Naive B cell (primary cell): Measurements from ENCODE around the gene PTPA. TPM values are rescaled to one million over a fixed set of nuclear protein-coding genes. Genes with fewer than 3 reads are reported as not detected.

ENCODE experiments used
- ATAC-seq, 2 donors: fragments of 150-1000 bp; cut with Tn5 transposase; 2 replicates each; pipeline ENCODE4 v1.10.0; 2021; ENCODE audit warnings: low read depth in 2 of 2, mild to moderate bottlenecking in 2 of 2, moderate library complexity in 2 of 2
- DNase-seq: peaks from one replicate; pipeline ENCODE4 v3.0.0; 2022
- H3K27ac Mint-ChIP-seq, 6 donors: one replicate each; pipeline ENCODE4 v1.8.0; 2020 to 2022; ENCODE audit warnings: mild to moderate bottlenecking in 6 of 6, mixed read lengths in 6 of 6, moderate library complexity in 5 of 6, inconsistent platforms in 2 of 6
- H3K27me3 Mint-ChIP-seq, 3 donors: one replicate each; pipeline ENCODE4 v1.8.0; 2021 to 2022; ENCODE audit warnings: mixed read lengths in 3 of 3, mild to moderate bottlenecking in 1 of 3
- H3K36me3 Mint-ChIP-seq, 2 donors: one replicate each; pipeline ENCODE4 v1.8.0; 2020 to 2022; ENCODE audit warnings: mixed read lengths in 2 of 2, inconsistent platforms in 1 of 2, mild to moderate bottlenecking in 1 of 2
- H3K4me1 Mint-ChIP-seq, 3 donors: one replicate each; pipeline ENCODE4 v1.8.0; 2020 to 2022; ENCODE audit warnings: mixed read lengths in 3 of 3, inconsistent platforms in 1 of 3, mild to moderate bottlenecking in 1 of 3, moderate library complexity in 1 of 3
- H3K4me3 Mint-ChIP-seq, 8 donors: one replicate each; pipeline ENCODE4 v1.8.0; 2020 to 2022; ENCODE audit warnings: mild to moderate bottlenecking in 8 of 8, mixed read lengths in 8 of 8, moderate library complexity in 8 of 8, inconsistent platforms in 2 of 8
- H3K9me3 Mint-ChIP-seq, 7 donors: one replicate each; pipeline ENCODE4 v1.8.0; 2020 to 2022; ENCODE audit warnings: mixed read lengths in 7 of 7, mild to moderate bottlenecking in 5 of 7, inconsistent platforms in 2 of 7, moderate library complexity in 1 of 7
- polyA plus RNA-seq, 6 donors: library from polyadenylated mRNA; unstranded; fragments of 300-500 nt; fragmentation: Illumina TruSeq; gene quantifications; one replicate each; pipeline ENCODE4 v1.2.3, GENCODE V29; 2021; ENCODE audit warnings: low read depth in 6 of 6

PTPA gene
- polyA plus RNA-seq, 6 donors from 2014 or later, result 8.1 to 18.0 (median 13.5) TPM

DNA sequence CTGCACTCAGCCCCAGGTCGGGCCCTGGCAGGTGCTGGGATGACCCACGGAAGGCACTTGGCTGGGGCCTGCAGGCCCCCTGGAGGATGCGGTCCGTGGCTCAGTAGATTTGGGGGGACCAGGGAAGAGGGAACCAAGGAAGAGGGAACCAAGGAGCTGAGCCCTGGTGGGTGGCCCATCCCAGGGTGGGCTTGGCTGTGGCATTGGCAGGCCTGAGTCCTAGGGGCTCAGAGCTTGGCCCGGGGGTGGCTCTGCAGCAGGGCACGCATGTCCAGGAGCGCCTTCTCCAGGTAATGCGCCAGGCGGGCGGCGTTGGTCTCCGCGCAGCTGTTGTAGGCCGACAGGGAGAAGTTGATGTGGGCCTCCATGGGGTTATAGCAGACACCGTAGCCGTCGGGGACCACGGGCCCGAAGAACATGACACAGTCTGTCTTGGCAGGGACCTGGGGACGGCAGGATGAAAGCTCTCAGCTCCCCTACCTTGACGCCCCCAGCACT is 16.0 kb upstream of the PTPA start:
- no peak for ATAC-seq
- Mint-ChIP-seq H3K27ac (no peak overlapping the region), H3K9me3 (no peaks in the 10 kb centered on the region), H3K36me3 (peaks cover 0 to 3% of the 10 kb centered on the region in 2 donors), H3K4me3 (no peak overlapping the region), H3K27me3 (no peaks in the 10 kb centered on the region), H3K4me1 (no peaks in the 10 kb centered on the region)
- DNase-seq, result no peak

DNA sequence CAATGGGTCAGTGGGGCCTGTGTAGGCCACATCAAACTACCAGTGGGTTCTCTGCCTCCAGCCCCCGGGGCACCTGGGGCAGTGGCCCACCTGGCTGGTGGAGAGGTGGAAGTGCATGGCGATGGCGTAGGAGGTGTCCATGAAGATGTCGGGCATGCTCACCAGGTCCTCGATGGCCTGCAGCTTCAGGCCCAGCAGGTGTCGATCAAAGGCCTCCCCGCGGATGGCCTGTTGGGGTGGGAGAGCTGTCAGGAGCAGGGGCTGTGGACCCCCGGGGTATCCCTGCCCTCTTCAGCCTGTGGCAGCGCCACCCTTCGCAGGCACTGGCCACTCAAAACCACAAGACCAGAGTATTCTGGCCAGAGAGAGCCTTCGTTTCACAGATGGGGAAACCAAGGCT is 15.3 kb upstream of the PTPA start:
- Mint-ChIP-seq H3K9me3 (no peaks in the 10 kb centered on the region), H3K27ac (no peak overlapping the region), H3K4me1 (no peaks in the 10 kb centered on the region), H3K36me3 (no peaks in the 10 kb centered on the region), H3K4me3 (no peak overlapping the region), H3K27me3 (no peaks in the 10 kb centered on the region)
- ATAC-seq (no peak), DNase-seq (no peak)

DNA sequence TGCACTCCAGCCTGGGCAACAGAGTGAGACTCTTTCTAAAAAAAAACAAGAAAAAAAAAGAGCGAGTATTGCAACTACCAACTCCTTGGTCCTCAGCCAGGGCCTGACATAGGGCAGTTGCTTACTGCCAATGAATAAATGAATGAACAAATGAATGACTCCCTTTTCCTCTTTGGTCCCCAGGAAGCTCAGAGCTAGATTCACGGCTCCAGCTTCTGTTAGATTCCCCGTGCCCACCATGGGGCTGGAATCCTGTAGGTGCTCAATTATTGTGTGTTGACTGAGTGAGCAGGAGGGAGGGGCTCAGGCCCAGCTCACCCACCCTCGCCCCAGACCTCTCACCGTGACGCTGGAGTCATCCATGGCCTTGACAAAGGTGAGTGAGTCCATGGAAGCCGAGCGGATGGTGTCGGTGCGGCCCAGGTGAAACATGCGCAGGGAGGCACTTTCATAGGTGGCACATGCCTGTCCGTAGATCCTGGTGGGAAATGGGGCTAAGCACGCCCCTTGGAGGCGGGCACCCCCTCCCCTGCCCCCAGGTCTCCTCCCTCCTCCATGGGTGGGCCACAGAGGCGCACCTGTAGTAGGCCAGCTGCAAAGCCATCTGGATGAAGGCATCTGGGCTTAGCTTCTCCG is 13.4 kb upstream of the PTPA start:
- H3K27me3 Mint-ChIP-seq, result no peaks in the 10 kb centered on the region
- H3K27ac Mint-ChIP-seq, result peak overlapping the region in 1 of 6 donors; percentile 84
- H3K36me3 Mint-ChIP-seq, result no peaks in the 10 kb centered on the region
- ATAC-seq (no peak), DNase-seq (no peak)
- H3K9me3 Mint-ChIP-seq, result no peaks in the 10 kb centered on the region
- H3K4me3 Mint-ChIP-seq, result peak overlapping the region in 1 of 8 donors; percentile 65
- H3K4me1 Mint-ChIP-seq, result no peaks in the 10 kb centered on the region

DNA sequence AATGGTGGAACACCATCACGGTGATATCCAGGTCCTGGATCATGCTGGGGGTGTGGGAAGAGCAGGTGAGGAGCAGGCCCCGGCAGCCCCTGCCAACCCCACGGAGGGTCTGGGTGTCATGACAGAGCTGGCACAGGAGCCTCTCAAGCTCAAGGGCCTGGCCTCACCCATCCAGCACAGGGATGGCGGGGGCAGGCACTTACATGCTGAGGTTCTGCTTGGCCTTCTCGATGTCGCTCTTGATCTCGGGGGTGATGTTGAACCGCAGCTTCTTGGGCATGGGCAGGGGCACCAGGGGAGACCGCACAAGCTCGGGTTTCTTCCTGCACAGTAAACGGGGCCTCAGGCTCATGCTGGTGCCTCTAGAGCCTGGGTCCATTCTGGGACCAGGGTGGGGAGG is 12.9 kb upstream of the PTPA start:
- Mint-ChIP-seq H3K9me3 (no peaks in the 10 kb centered on the region), H3K4me1 (no peaks in the 10 kb centered on the region), H3K36me3 (no peaks in the 10 kb centered on the region), H3K27ac (no peak overlapping the region), H3K4me3 (no peak overlapping the region), H3K27me3 (no peaks in the 10 kb centered on the region)
- no peak for DNase-seq
- no peak for ATAC-seq

DNA sequence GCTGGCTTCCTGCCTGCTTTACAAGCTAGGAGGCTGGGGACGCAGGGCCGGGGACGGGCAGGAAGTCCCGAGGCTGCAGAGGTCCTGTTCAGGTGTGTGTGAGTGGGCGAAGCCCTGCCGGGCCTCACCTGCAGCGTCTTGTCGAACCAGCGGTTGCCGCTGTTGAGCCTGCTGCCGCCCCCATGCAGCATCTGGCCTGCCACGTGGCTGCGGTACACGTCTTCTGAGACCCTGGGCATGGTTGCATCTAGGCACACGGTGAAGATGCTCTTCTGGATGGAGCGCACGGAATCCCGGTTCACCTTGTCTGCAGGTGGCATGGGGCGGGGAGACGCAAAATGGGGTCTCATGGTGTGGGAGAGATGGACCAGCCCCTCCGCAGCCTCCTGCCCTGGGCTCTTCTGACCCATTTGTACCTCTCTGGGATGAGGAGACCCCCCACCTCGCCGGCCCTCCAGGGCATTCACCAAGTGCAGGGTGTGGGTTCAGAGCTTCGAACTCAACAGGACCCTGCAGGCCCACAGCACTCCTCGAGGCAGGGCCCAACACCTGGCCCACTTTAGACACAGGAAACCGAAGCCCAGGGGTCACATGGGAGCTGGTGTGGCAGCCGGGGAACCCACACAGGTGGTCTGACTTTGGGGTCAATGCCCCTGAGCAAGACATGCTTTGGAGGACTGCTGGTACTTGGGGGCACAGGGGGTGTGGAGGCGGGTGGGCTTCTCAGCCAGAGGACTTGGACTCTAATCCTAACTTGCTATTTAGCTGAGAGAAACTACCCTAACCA is 10.6 kb upstream of the PTPA start:
- peaks cover 0 to 2% (median 0%) of the 10 kb centered on the region in 7 donors for H3K9me3 Mint-ChIP-seq
- no peaks in the 10 kb centered on the region for H3K4me1 Mint-ChIP-seq
- ATAC-seq, result no peak
- H3K4me3 Mint-ChIP-seq, result no peak overlapping the region
- DNase-seq, result no peak
- H3K27ac Mint-ChIP-seq, result no peak overlapping the region
- H3K27me3 Mint-ChIP-seq, result no peaks in the 10 kb centered on the region
- H3K36me3 Mint-ChIP-seq, result no peaks in the 10 kb centered on the region

DNA sequence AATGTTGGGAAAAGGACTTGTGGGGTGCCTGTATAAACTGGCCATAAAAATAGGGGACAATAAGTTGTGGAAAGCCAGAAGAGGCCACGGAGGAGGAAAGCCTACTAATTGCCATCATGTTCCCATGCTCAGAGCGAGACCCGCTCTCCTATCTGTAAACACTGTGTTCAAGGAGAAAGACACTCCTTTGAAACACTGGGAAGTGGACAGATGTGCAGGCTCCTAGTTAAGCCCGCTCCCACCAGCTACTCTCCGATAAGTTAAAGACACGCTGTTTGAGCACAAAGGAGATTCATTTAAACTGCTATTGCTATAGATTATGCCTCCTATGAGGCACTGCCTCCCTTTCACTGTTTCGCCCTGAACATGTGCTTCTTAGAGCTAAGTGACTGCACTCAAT is 9.9 kb upstream of the PTPA start:
- Mint-ChIP-seq H3K9me3 (peaks cover 0 to 2% (median 0%) of the 10 kb centered on the region in 7 donors), H3K4me3 (no peak overlapping the region), H3K27me3 (no peaks in the 10 kb centered on the region), H3K27ac (no peak overlapping the region), H3K4me1 (no peaks in the 10 kb centered on the region), H3K36me3 (no peaks in the 10 kb centered on the region)
- DNase-seq (no peak), ATAC-seq (no peak)

DNA sequence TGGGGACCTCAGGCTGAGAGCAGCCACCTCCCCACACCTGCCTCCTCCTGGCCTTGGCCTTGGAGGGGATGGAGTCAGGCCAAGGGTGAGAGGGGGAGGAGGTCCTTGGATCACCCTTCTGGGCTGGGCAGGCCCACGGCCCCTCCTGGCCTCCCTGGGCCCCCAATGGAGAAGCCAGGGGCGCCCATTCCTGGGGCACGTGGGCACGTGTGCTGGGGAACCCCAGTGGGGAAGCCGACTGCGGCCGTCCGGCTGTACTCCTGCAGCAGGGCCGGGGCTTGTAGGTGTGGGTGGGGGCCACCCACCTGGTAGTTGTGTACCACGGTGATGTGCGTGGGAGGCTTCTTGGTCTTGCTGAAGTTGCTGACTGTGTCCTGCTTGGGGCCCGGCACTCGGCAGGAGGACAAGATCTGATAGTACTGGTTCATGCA is 9.1 kb upstream of the PTPA start:
- Mint-ChIP-seq H3K27ac (no peak overlapping the region), H3K36me3 (no peaks in the 10 kb centered on the region), H3K4me1 (no peaks in the 10 kb centered on the region), H3K27me3 (no peaks in the 10 kb centered on the region), H3K4me3 (no peak overlapping the region), H3K9me3 (peaks cover 0 to 2% (median 0%) of the 10 kb centered on the region in 7 donors)
- ATAC-seq, result no peak
- no peak for DNase-seq

DNA sequence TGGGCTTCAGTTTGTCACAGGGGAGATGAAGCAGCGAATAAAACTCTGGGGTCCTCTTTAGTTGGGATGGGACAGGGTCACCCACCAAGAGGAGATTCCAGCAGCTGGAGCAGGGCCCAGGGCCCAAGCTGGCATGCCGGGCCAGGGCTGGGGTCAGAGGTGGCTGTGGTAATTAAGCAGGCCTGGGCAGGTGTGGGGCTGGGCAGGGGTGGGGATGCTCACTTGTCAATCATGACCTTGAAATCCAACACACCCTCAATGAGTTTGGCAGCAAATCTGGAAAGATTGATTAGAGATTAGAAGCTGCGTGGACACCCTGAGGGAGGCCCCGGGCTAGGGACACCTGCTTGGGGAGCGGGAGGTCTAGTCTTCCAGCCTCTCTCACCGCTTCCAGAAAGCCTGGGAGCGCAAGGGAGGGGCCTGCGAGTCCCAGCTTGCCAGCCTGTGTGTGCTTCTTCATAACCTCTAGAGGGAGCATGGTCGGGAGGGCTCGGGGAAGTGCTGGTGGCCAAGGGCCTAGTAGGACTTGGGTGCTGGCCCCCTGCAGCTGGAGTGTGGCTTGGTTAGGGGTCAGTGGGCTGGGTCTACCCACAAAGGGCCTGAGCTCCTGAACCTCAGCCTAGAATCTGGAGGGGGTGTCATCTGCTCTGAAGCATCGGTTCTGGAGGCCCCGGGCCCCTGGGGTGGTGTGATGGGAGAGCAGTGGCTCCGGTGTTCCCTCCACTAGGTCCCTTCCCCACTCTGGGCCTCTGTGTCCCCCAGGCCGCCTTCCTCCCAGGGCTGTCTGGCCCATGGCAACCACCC is 8.2 kb upstream of the PTPA start:
- Mint-ChIP-seq H3K36me3 (no peaks in the 10 kb centered on the region), H3K27me3 (no peaks in the 10 kb centered on the region), H3K27ac (no peak overlapping the region), H3K4me3 (no peak overlapping the region), H3K4me1 (no peaks in the 10 kb centered on the region), H3K9me3 (peaks cover 0 to 2% (median 0%) of the 10 kb centered on the region in 7 donors)
- ATAC-seq, result peak in 1 of 2 donors; percentile 37
- no peak for DNase-seq

DNA sequence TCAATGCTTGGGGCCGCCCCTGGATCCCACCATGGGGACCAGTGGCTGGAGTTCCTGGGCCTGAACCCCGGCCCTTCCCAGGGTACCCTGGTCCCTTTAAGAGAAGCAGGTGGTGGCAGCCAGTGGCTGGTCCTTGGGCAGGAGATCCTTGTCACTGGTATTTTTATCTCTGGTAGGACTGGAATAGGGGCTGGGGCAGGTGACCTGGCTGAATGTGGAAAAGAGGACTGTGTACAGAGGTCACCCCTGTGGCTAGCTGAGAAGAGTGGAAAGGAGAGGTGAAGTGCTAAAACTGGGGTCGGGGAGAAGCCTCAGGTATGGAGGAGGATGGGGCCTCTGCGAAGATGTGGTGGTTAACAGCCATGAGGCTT is 7.6 kb upstream of the PTPA start:
- no peaks in the 10 kb centered on the region for H3K27me3 Mint-ChIP-seq
- H3K27ac Mint-ChIP-seq, result no peak overlapping the region
- DNase-seq (no peak), ATAC-seq (no peak)
- H3K4me3 Mint-ChIP-seq, result no peak overlapping the region
- H3K36me3 Mint-ChIP-seq, result no peaks in the 10 kb centered on the region
- H3K4me1 Mint-ChIP-seq, result peaks cover 0 to 2% (median 0%) of the 10 kb centered on the region in 3 donors
- peaks cover 0 to 2% (median 0%) of the 10 kb centered on the region in 7 donors for H3K9me3 Mint-ChIP-seq

DNA sequence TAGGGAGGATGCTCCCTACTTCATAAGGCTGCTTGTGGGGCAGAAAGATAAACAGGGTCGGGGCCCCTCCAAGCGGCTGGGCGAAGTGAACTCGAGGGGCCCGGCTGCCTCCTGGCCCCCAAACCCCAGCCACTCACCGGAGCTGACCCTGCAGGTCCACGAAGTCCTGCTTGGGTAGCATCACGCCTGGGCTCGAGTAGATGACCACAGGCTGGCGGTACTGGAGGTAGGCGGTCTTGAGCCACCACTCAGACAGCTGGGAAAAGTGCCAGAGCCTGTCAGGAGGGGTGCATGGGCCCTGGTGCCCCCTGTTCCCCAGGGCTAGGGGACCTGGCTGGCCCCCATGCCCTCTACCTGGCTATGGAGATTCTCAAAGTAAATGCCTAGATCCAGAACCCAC is 7.2 kb upstream of the PTPA start:
- no peak overlapping the region for H3K27ac Mint-ChIP-seq
- no peaks in the 10 kb centered on the region for H3K36me3 Mint-ChIP-seq
- H3K4me3 Mint-ChIP-seq, result no peak overlapping the region
- ATAC-seq, result no peak
- DNase-seq, result no peak
- H3K9me3 Mint-ChIP-seq, result peaks cover 0 to 2% (median 0%) of the 10 kb centered on the region in 7 donors
- no peaks in the 10 kb centered on the region for H3K27me3 Mint-ChIP-seq
- peaks cover 0 to 7% (median 0%) of the 10 kb centered on the region in 3 donors for H3K4me1 Mint-ChIP-seq

DNA sequence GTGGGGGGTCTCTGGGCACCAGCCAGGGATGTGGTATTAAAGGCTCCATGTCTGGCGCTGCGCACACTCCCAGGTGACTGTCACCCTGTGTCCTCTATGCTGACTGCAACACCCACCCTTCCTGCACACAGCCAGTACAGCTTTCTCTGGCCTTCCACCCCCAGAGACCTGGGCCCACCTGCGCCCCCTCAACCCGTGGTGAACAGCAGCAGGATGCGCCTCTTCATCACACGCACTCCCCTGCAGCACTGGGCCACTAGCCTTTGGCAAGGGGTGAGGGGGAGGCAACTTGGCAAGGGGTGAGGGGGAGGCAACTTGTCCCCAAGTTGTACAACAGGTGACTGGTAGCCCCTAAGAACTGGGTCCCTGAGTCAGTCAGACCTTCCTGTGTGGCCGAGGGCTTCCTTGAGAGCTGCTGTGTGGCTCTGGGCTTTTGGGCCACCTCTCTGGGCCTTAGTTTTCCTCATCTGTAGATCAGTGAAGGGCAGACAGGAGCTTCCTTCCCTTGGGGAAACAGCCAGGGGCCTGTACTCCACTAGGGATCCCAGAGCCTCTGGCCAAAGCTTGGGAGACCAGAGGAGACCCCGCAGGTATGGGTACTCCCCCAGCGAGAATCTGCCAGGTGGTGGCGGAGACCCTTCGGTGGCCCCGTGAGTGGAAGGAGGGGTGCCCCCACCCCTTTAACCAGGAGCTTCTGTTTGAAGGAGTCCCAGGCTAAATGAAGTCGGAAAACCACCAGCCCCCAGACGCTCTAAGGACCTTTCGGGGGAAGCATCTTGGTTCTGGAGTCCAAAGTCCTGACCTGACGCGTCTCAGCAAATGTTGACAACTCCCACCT is 5.1 kb upstream of the PTPA start:
- DNase-seq, result no peak

DNA sequence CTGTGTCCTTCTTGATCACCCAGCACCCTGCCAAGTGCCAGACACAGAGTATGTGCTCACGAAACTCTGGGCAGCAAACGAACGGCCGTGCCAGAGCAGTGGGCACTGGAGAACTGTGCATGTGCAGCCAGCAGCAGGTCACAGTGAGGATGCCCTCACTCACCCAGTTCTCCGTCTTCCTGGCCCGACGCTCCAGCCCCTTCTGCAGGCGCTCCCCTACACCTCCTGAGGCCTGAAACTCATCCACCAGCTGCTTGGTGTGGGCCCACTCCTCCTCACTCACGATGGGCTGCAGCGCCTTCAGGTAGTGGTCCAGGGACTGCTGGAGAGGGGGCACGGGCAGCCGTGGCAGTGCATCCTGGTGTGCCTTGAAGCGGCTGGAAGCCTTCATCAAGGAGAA is 3.6 kb upstream of the PTPA start:
- Mint-ChIP-seq H3K9me3 (peaks cover 0 to 2% (median 0%) of the 10 kb centered on the region in 7 donors), H3K36me3 (no peaks in the 10 kb centered on the region), H3K27me3 (no peaks in the 10 kb centered on the region), H3K4me1 (peaks cover 11 to 24% (median 16%) of the 10 kb centered on the region in 3 donors), H3K4me3 (peak overlapping the region in 1 of 8 donors; percentile 45), H3K27ac (no peak overlapping the region)
- ATAC-seq (no peak), DNase-seq (no peak)

More for the DNA sequence above, 5.1 kb upstream of the PTPA start:
- peak overlapping the region in 1 of 8 donors; percentile 22 for H3K4me3 Mint-ChIP-seq
- no peaks in the 10 kb centered on the region for H3K36me3 Mint-ChIP-seq
- no peaks in the 10 kb centered on the region for H3K27me3 Mint-ChIP-seq
- H3K9me3 Mint-ChIP-seq, result peaks cover 0 to 2% (median 0%) of the 10 kb centered on the region in 7 donors
- peaks cover 7 to 16% (median 7%) of the 10 kb centered on the region in 3 donors for H3K4me1 Mint-ChIP-seq
- ATAC-seq, result no peak
- peak overlapping the region in 1 of 6 donors; percentile 89 for H3K27ac Mint-ChIP-seq
